Cardiac fibroblast (primary cell): ENCODE data around the gene NRG3.

ENCODE experiments used
- DNase-seq, 2 donors: peaks; one replicate each; pipeline versions ENCODE4 v3.0.0 to v3.0.0-alpha.2; 2010; ENCODE audit warnings: low read depth in 2 of 2
- H3K4me3 ChIP-seq, 2 donors: replicated peaks in 1 of 2; 1 replicate in 1 of 2; 2 replicates in 1 of 2; pipeline ENCODE4 v1.5.1; 2011; ENCODE audit warnings: low read depth in 2 of 2, low read length in 2 of 2, mild to moderate bottlenecking in 2 of 2, moderate library complexity in 1 of 2
- CTCF ChIP-seq: IDR thresholded peaks from one replicate; pipeline ENCODE4 v1.5.1; 2011; ENCODE audit warnings: low read depth, mild to moderate bottlenecking, low read length, inconsistent platforms

The NRG3 gene

GRCh38 chr10:82916941-82917340 is 1041.9 kb downstream of the NRG3 start:
- DNase-seq: no peak
- no peak for TF ChIP-seq CTCF

GRCh38 chr10:82918022-82918421 is 1043.0 kb downstream of the NRG3 start:
- DNase-seq: no peak
- no peak overlapping the region for H3K4me3 ChIP-seq
- no peak for TF ChIP-seq CTCF

More at GRCh38 chr10:82916941-82917340, 1041.9 kb downstream of the NRG3 start:
- no peak overlapping the region for H3K4me3 ChIP-seq

GRCh38 chr10:82922046-82922445 is 1047.1 kb downstream of the NRG3 start:
- DNase-seq: no peak

GRCh38 chr10:82922755-82923154 is 1047.8 kb downstream of the NRG3 start:
- peak in 1 of 2 donors; percentile 10 for DNase-seq
- TF ChIP-seq CTCF: no peak
- no peak overlapping the region for H3K4me3 ChIP-seq

More at GRCh38 chr10:82922046-82922445, 1047.1 kb downstream of the NRG3 start:
- H3K4me3 ChIP-seq: no peak overlapping the region
- no peak for TF ChIP-seq CTCF

- no peak for DNase-seq
- no peak overlapping the region for H3K4me3 ChIP-seq
- TF ChIP-seq CTCF: no peak
Measured at GRCh38 chr10:82924711-82925110, 1049.7 kb downstream of the NRG3 start.

- peak in 1 of 2 donors; percentile 38 for DNase-seq
- no peak overlapping the region for H3K4me3 ChIP-seq
- no peak for TF ChIP-seq CTCF
Measured at GRCh38 chr10:82925547-82925946, 1050.6 kb downstream of the NRG3 start.

GRCh38 chr10:82932451-82932850 is 1057.5 kb downstream of the NRG3 start:
- no peak for TF ChIP-seq CTCF
- H3K4me3 ChIP-seq: no peak overlapping the region
- DNase-seq: no peak
